Measurements from ENCODE around the gene SLC29A3. TPM values are rescaled to one million over a fixed set of nuclear protein-coding genes. Genes with fewer than 3 reads are reported as not detected.

Gene SLC29A3
- total and polyA plus RNA-seq, 5 donors from 2014 or later, result 4.8 to 16.2 (median 11.1) TPM

GRCh38 chr10:71406878-71407277, 87.8 kb downstream of the SLC29A3 start:
- Mint-ChIP-seq H3K9me3 (peaks cover 1 to 8% (median 3%) of the 10 kb centered on the region in 7 donors), H3K27ac (no peak overlapping the region), H3K4me3 (no peak overlapping the region), H3K27me3 (peaks cover 5% of the 10 kb centered on the region), H3K36me3 (no peaks in the 10 kb centered on the region), H3K4me1 (no peaks in the 10 kb centered on the region)
- no peaks in the 10 kb centered on the region for H3K4me1 ChIP-seq (ENCODE audit: control insufficient read depth, insufficient read depth, low read length, poor library complexity, severe bottlenecking)
- DNase-seq (no peak), ATAC-seq (ENCODE audit: low read depth in 2 of 2) (no peak)
- no peaks in the 10 kb centered on the region for H3K27me3 ChIP-seq (ENCODE audit: control insufficient read depth, insufficient read depth, low read length)
- peaks cover 14% of the 10 kb centered on the region in 2 experiments for H3K9me3 ChIP-seq (ENCODE audit: control insufficient read depth in 2 of 2, low read length in 2 of 2)
- H3K4me3 ChIP-seq (ENCODE audit: low read depth, low read length), result no peak overlapping the region
- no peaks in the 10 kb centered on the region for H3K36me3 ChIP-seq (ENCODE audit: control insufficient read depth, insufficient read depth, low read length)
- no peak overlapping the region for H3K27ac ChIP-seq (ENCODE audit: insufficient read depth, low read length, poor library complexity, severe bottlenecking)

DNA sequence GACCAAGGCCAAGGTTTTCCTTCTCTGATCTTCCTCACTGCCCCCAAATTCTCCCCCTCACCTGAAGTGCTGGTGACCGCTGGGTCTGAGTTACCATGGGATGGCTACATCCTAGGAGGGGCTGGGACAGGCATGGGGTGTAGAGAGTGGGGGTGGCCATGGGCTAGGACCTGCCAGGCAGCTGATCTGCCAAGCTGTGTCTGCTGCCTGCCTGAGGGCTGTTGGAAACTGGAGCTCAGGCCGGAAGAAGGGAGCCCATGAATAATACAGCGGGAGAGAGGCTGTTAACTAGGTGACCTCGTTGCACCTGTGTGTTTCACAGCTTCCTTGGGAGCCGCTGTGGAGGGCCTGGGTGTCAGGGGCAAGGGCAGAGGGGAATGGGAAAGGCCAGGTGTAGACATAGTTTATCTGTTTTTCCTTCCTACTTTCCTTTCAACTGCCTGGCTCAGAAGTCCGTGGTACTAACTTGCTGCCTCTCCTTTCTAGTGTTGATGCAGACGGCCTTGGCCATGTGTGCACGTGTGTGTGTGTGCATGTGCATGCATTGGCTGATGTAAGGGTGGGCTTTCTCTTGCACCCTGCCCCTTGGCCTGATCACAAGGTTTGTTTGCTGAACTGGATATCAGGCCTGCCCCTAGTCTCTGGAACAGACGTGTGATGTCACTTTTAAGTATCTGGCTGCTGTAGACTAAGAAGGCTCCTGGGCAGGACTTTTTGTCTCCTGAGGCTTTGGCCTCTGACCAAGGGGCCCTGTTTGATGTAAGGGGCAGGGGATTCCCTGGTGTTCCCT, 89.6 kb downstream of the SLC29A3 start:
- Mint-ChIP-seq H3K4me3 (no peak overlapping the region), H3K27ac (peak overlapping the region in 1 of 3 donors; percentile 26), H3K4me1 (no peaks in the 10 kb centered on the region), H3K9me3 (peaks cover 3 to 11% (median 4%) of the 10 kb centered on the region in 7 donors), H3K27me3 (peaks cover 10% of the 10 kb centered on the region), H3K36me3 (no peaks in the 10 kb centered on the region)
- no peaks in the 10 kb centered on the region for H3K27me3 ChIP-seq (ENCODE audit: control insufficient read depth, insufficient read depth, low read length)
- peaks cover 17 to 20% of the 10 kb centered on the region in 2 experiments for H3K9me3 ChIP-seq (ENCODE audit: control insufficient read depth in 2 of 2, low read length in 2 of 2)
- ATAC-seq (ENCODE audit: low read depth in 2 of 2) (no peak), DNase-seq (no peak)
- H3K4me1 ChIP-seq (ENCODE audit: control insufficient read depth, insufficient read depth, low read length, poor library complexity, severe bottlenecking), result no peaks in the 10 kb centered on the region
- no peak overlapping the region for H3K27ac ChIP-seq (ENCODE audit: insufficient read depth, low read length, poor library complexity, severe bottlenecking)
- no peaks in the 10 kb centered on the region for H3K36me3 ChIP-seq (ENCODE audit: control insufficient read depth, insufficient read depth, low read length)
- H3K4me3 ChIP-seq (ENCODE audit: low read depth, low read length), result no peak overlapping the region

DNA sequence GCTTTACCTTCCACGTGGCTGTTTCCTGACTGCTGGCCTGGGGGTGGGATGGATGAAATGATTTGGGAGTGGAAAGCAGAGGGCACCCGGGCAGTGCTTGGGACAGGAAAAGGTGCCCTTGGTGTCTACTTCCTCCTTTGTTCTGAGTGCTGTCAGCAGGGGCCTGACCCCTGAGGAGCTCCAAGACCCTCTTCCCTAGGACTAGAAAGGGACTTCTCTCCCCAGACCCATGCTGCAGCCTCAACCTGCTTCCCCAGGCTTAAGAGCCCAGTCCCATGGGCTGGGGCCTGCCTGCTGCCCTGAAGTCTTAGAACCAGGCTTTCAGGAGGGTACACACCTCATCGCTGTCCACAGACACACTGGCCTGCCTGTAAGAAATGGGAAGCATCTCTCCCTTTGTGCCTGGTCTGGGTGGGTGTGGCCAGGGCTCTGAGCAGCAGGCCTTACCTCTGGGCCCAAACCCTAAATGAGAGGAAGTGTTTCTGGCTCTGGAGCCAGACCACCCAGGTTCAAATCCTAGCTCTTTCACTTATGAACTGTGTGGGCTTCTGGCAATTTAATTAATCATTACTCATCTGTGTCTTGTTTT, 90.6 kb downstream of the SLC29A3 start:
- no peaks in the 10 kb centered on the region for H3K4me1 Mint-ChIP-seq
- H3K27ac Mint-ChIP-seq, result no peak overlapping the region
- no peak for DNase-seq
- Histone ChIP-seq H3K27me3 (ENCODE audit: control insufficient read depth, insufficient read depth, low read length) (peaks cover 3% of the 10 kb centered on the region), H3K4me1 (ENCODE audit: control insufficient read depth, insufficient read depth, low read length, poor library complexity, severe bottlenecking) (no peaks in the 10 kb centered on the region), H3K27ac (ENCODE audit: insufficient read depth, low read length, poor library complexity, severe bottlenecking) (no peak overlapping the region), H3K36me3 (ENCODE audit: control insufficient read depth, insufficient read depth, low read length) (no peaks in the 10 kb centered on the region), H3K9me3 (ENCODE audit: control insufficient read depth in 2 of 2, low read length in 2 of 2) (peaks cover 17 to 20% of the 10 kb centered on the region in 2 experiments), H3K4me3 (ENCODE audit: low read depth, low read length) (no peak overlapping the region)
- H3K9me3 Mint-ChIP-seq, result peaks cover 3 to 12% (median 7%) of the 10 kb centered on the region in 7 donors
- H3K27me3 Mint-ChIP-seq, result peaks cover 15% of the 10 kb centered on the region
- H3K4me3 Mint-ChIP-seq, result no peak overlapping the region
- ATAC-seq (ENCODE audit: low read depth in 2 of 2), result no peak
- H3K36me3 Mint-ChIP-seq, result no peaks in the 10 kb centered on the region

Other genes with a start within 250 kb of the SLC29A3 start
- 0.07 TPM for gene UNC5B, start 106.7 kb upstream of the SLC29A3 start, total RNA-seq
- gene UNC5B, start 106.7 kb upstream of the SLC29A3 start, polyA plus RNA-seq, result not detected
- gene CDH23, start 77.7 kb downstream of the SLC29A3 start, total RNA-seq, result 5.6 TPM
- 1 to 10 TPM in 2 of 4 donors, under 1 TPM in 2; 0.17 to 1.5 (median 0.93) TPM for gene CDH23, start 77.7 kb downstream of the SLC29A3 start, polyA plus RNA-seq

All from CD4-positive, CD25-positive, alpha-beta regulatory T cell (primary cell).